NCI-H345 (cell line): ENCODE results near the gene PTPRN2.
"Not testable (repeated sequence)": the region's sequence is repeated elsewhere in the genome, so short reads cannot be mapped to it uniquely, and the experiment has no call there.

Experiments used
- DNase-seq: peaks from one replicate; lab custom pipeline; 2025; lab: John Stamatoyannopoulos, UW

Gene PTPRN2

GRCh38 chr7:158278745-158279320 is 308.8 kb downstream of the PTPRN2 start:
- DNase-seq: no peak

DNA sequence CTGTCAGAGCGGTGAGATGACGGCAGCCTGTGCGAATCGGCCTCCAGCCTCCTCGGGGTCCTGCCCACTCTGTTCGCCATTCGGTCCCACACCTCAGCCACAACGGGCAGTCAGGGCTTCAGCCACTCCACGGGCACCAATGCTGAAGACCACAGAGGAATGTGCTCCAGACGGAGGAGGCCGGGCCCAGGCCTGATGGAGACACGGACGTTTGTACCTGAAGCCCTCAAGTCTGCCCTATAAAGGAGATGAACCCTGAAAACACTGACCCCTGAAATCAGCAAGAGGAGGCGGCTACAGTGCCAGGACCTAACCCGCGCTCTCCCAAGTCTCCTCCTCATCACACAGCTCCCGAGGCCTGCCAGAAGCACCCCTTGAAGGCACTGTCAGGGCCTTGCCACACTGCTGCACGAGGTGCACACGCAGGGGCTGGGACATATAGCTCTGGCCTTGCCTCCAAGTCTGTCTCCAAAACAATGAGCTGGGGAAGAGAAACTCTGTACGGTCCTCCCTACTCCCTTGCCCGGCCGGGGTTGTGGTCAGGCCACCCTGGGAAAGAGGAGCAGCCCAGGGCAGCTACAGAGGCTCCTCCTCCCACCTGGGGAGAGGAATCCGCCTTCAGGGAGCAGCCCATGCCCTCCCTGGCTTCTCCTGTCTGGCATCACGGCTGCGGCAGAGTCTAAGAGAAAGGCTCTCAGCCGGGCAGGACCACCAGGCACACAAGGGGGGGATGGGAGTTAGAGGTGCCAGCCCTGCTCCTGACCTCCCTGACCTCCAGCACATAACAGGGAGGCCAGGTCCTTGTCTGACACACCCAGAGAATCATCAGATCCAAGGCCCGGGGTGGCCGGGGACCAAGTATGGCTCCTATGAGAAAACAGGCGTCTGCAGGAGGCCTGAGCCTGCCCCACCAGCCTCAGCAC is 310.1 kb downstream of the PTPRN2 start:
- DNase-seq: no peak

GRCh38 chr7:158276414-158277218 is 311.0 kb downstream of the PTPRN2 start:
- DNase-seq: no peak

- no peak for DNase-seq
Measured at GRCh38 chr7:158275711-158276413, 311.8 kb downstream of the PTPRN2 start.

GRCh38 chr7:158274996-158275395 is 312.6 kb downstream of the PTPRN2 start:
- DNase-seq: no peak

- no peak for DNase-seq
Measured at GRCh38 chr7:158274404-158274811, 313.2 kb downstream of the PTPRN2 start.

GRCh38 chr7:158273756-158274342 is 313.8 kb downstream of the PTPRN2 start:
- not testable (repeated sequence) for DNase-seq

DNA sequence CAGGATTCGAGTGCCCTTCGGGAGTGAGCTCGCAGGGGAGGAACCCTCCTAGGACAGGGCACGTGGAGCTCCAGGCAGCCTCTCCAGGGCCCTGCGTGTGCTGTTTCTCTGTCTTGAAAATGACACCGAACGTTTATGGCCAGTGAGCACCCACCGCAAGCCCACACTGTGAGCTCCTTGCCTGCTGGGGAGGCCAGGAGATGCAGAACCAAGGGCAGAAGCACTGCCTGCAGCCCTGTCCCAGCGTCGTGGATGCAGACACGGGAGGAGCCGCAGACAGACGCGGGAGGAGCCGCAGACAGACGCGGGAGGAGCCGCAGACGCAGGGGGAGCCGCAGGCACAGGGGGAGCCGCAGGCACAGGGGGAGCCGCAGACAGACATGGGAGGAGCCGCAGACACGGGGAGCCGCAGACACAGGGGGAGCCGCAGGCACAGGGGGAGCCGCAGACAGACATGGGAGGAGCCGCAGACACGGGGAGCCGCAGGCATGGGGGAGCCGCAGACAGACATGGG is 314.4 kb downstream of the PTPRN2 start:
- DNase-seq: no peak

GRCh38 chr7:158272509-158273137 is 315.0 kb downstream of the PTPRN2 start:
- DNase-seq: no peak

DNA sequence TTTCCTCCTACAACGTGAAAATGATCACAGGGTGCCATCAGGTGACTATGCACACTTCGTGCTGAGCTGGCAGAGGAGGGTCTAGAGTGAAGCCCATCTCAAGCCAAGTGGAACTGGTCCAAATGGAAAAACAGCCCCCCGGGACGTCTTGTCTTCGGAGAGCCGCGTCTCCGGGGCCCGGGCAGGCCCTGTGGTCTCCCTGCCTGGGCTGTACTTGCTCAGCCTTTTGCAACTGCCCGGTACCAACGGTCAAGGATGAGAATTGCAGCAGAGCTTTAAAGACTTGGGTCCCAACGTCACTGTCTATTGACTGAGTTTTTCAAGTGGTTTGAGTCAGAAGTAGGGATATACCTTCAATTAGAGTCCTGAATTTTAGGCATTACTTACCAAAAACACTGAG is 315.5 kb downstream of the PTPRN2 start:
- DNase-seq: no peak

- DNase-seq: no peak
Measured at GRCh38 chr7:158271646-158272045, 316.0 kb downstream of the PTPRN2 start.

DNA sequence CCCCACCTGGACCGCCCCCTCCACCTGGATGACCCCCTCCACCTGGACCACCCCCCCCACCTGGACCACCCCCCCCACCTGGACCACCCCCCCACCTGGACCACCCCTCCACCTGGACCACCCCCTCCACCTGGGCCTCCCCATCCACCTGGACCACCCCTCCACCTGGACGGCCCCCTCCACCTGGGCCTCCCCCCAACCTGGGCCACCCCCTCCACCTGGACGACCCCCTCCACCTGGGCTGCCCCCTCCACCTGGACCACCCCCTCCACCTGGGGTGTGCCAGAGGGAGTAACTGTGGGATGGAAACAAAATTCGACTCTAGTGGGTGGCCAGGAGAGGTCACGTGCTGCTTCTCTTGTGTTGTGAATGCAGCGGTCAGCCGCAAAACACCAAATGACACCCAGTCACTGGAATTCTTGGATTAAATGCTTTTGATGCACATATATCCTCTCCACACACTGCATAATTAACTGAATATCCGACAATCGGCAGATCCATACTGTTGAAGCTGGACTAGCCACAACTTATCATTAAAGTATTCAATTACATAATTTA is 316.7 kb downstream of the PTPRN2 start:
- DNase-seq: no peak

- DNase-seq: no peak
Measured at GRCh38 chr7:158270106-158270775, 317.4 kb downstream of the PTPRN2 start.

DNA sequence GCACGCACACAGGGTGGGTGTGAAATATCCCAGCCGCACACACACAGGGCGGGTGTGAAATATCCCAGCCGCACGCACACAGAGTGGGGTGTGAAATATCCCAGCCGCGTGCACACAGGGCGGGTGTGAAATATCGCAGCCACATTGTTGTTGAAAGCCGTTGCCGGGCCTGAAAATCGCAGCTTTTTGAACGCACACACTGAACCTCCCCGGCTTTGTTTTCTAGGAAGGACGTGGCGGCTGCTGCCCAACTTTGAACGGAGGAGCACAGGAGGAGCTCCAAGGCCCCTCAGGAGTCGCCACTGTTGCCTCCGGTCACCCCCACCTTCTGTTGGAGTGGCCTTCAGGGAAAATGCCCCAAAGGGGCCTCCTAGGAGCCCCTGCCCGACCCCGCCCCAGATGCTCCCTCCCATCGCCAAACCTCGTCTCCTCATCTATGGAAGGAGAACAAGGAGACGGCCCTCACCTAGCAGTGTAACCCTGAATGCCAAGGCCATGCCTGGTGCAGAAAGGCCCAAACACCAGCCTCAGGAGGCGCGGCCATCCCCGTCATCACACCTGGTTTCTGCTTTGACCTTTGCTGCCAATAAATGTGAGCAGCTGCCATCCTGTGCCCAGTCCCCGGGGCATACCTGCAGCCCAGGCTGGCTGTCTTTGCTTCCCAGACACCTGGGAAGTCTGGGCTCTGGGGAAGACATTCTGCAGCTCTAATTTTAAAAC is 318.6 kb downstream of the PTPRN2 start:
- no peak for DNase-seq

DNA sequence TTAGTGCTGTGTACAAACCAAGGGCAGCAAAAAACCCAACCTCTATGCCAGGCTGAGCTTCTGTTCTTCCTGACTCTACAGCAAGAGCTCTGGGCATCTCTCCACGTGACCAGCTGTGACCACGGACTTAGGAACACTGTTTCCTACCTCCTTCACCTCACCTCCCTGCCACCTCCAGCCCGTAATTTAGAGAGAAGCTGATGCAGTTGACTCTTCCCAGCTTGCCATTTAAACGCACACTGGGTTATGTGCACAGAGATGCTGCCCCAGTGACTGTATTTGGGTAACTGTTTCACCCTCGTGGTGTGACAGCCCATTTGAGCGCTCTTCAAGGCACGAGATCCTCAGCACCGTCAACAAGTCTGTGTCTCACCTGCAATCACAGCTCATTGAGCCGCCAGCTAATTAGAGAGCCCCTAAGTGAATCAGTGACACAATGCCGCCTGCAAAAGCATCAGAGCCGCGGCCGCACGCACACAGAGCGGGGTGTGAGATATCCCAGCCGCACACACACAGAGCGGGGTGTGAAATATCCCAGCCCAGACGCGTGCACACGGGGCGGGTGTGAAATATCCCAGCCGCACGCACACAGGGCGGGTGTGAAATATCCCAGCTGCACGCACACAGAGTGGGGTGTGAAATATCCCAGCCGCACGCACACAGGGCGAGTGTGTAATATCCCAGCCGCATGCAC is 319.7 kb downstream of the PTPRN2 start:
- no peak for DNase-seq

- no peak for DNase-seq
Measured at GRCh38 chr7:158266817-158267741, 320.5 kb downstream of the PTPRN2 start.

DNA sequence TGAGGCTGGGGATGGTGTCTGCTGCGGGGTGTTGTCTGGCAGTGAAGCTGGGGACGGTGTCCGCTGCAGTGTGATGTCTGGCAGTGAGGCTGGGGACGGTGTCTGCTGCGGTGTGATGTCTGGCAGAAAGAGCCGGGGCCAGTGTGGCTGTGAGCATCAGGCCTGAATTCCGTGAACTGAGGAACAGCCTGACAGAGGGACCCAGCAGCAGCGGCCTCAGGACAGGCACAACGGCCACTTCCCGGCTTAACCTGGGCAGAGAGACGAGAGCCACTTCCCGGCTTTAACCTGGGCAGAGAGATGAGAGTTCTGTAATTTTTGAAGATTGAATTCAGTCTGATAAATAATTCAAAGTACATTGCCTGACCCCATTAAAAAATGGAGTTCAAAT is 321.2 kb downstream of the PTPRN2 start:
- DNase-seq: no peak

DNA sequence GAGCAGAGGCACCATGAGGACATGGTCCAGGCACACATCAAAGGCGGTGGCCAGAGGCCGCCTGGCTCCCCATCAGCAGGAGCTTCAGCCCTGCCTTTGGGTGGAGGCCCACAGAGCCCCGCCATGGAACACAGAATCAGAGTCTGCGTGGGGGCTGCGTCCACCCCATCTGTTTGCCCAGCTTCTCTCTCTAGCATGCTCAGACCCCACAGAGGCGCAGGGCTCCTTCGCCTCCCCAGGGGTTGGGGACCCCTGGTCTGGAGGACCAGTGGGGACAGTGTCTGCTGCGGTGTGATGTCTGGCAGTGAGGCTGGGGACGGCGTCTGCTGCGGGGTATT is 321.9 kb downstream of the PTPRN2 start:
- DNase-seq: no peak
